LNCAP (cell line): ENCODE results near the gene CLPTM1L.

Experiments
- CTCF ChIP-seq: fragments of 450-650 bp; IDR thresholded peaks from 2 replicates; pipeline ENCODE4 v1.5.1; 2017; ENCODE audit warnings: mild to moderate bottlenecking

The CLPTM1L gene

GRCh38 chr5:1360861-1361260 is 16.0 kb upstream of the CLPTM1L start:
- TF ChIP-seq CTCF: no peak

- no peak for TF ChIP-seq CTCF
Measured at GRCh38 chr5:1359713-1360112, 14.8 kb upstream of the CLPTM1L start.

- no peak for TF ChIP-seq CTCF
Measured at GRCh38 chr5:1359031-1359645, 14.2 kb upstream of the CLPTM1L start.

GRCh38 chr5:1358726-1359025 is 13.8 kb upstream of the CLPTM1L start:
- TF ChIP-seq CTCF: no peak

- no peak for TF ChIP-seq CTCF
Measured at GRCh38 chr5:1357946-1358725, 13.2 kb upstream of the CLPTM1L start.

- TF ChIP-seq CTCF: no peak
Measured at GRCh38 chr5:1356873-1357787, 12.2 kb upstream of the CLPTM1L start.

GRCh38 chr5:1354576-1354975 is 9.7 kb upstream of the CLPTM1L start:
- TF ChIP-seq CTCF: no peak
